H9 (cell line): ENCODE results near the gene MAGI3. TPM values are rescaled to one million over a fixed set of nuclear protein-coding genes. Genes with fewer than 3 reads are reported as not detected.

Experiments used
- DNase-seq: peaks from one replicate; pipeline ENCODE4 v3.0.0-alpha.2; 2017
- H2AFZ ChIP-seq: one replicate; pipeline ENCODE4 v1.6.1; 2013; ENCODE audit warnings: mild to moderate bottlenecking, low read length, control low read depth, moderate library complexity
- H2AK5ac ChIP-seq: 2 replicates; pipeline ENCODE4 v1.6.1; 2013; ENCODE audit warnings: low read length, control low read depth, mixed read lengths; ENCODE audit not compliant: insufficient read length
- H2BK120ac ChIP-seq: one replicate; pipeline ENCODE4 v1.6.1; 2013; ENCODE audit warnings: low read depth, mild to moderate bottlenecking, low read length, control low read depth, inconsistent platforms; ENCODE audit not compliant: poor library complexity, severe bottlenecking
- H2BK12ac ChIP-seq: 2 replicates; pipeline ENCODE4 v1.6.1; 2013; ENCODE audit warnings: low read length, control low read depth, mixed read lengths, low read depth; ENCODE audit not compliant: insufficient read length
- H2BK15ac ChIP-seq: 2 replicates; pipeline ENCODE4 v1.6.1; 2013; ENCODE audit warnings: low read depth, low read length, control low read depth
- H2BK20ac ChIP-seq: one replicate; pipeline ENCODE4 v1.6.1; 2013; ENCODE audit warnings: low read depth, mild to moderate bottlenecking, low read length, control low read depth, inconsistent platforms; ENCODE audit not compliant: poor library complexity, severe bottlenecking
- H2BK5ac ChIP-seq: 2 replicates; pipeline ENCODE4 v1.6.1; 2013; ENCODE audit warnings: low read length, control low read depth, mixed read lengths; ENCODE audit not compliant: insufficient read length
- H3K14ac ChIP-seq: 2 replicates; pipeline ENCODE4 v1.6.1; 2013; ENCODE audit warnings: low read length, control low read depth; ENCODE audit not compliant: insufficient read depth
- H3K18ac ChIP-seq: 2 replicates; pipeline ENCODE4 v1.6.1; 2013; ENCODE audit warnings: low read depth, mild to moderate bottlenecking, mixed read lengths, low read length, control low read depth; ENCODE audit not compliant: insufficient read length
- H3K23ac ChIP-seq: 2 replicates; pipeline ENCODE4 v1.6.1; 2013; ENCODE audit warnings: low read length, control low read depth, mixed read lengths, low read depth; ENCODE audit not compliant: insufficient read length
- H3K23me2 ChIP-seq: 2 replicates; pipeline ENCODE4 v1.6.1; 2013; ENCODE audit warnings: low read depth, mild to moderate bottlenecking, mixed read lengths, low read length, control low read depth; ENCODE audit not compliant: insufficient read length, poor library complexity, severe bottlenecking
- H3K27ac ChIP-seq: 2 replicates; pipeline ENCODE4 v1.5.1; 2013; ENCODE audit warnings: low read length, control low read depth, mixed read lengths, low read depth; ENCODE audit not compliant: insufficient read length
- H3K27me3 ChIP-seq: 2 replicates; pipeline ENCODE4 v1.6.1; 2013; ENCODE audit warnings: low read length, control low read depth, inconsistent platforms; ENCODE audit not compliant: insufficient read depth
- H3K4ac ChIP-seq: 2 replicates; pipeline ENCODE4 v1.6.1; 2013; ENCODE audit warnings: low read depth, mild to moderate bottlenecking, control low read depth, inconsistent platforms, low read length, moderate library complexity
- H3K4me1 ChIP-seq: 2 replicates; pipeline ENCODE4 v1.6.1; 2013; ENCODE audit warnings: low read length, control low read depth, inconsistent platforms; ENCODE audit not compliant: insufficient read depth
- H3K4me2 ChIP-seq: 2 replicates; pipeline ENCODE4 v1.6.1; 2013; ENCODE audit warnings: low read length, control low read depth, mixed read lengths; ENCODE audit not compliant: insufficient read length, insufficient read depth
- H3K56ac ChIP-seq: 2 replicates; pipeline ENCODE4 v1.6.1; 2013; ENCODE audit warnings: low read depth, mild to moderate bottlenecking, mixed read lengths, low read length, control low read depth; ENCODE audit not compliant: insufficient read length
- H3K79me1 ChIP-seq: 2 replicates; pipeline ENCODE4 v1.6.1; 2013; ENCODE audit warnings: low read depth, mild to moderate bottlenecking, moderate library complexity, low read length, control low read depth, inconsistent platforms; ENCODE audit not compliant: insufficient read depth, poor library complexity, severe bottlenecking
- H3K79me2 ChIP-seq: 2 replicates; pipeline ENCODE4 v1.6.1; 2013; ENCODE audit warnings: low read length, control low read depth, inconsistent platforms; ENCODE audit not compliant: insufficient read depth
- H3K9ac ChIP-seq: 2 replicates; pipeline ENCODE4 v1.6.1; 2013; ENCODE audit warnings: low read length, control low read depth, mixed read lengths; ENCODE audit not compliant: insufficient read length; ENCODE audit errors: extremely low read depth
- H3K9me3 ChIP-seq: one replicate; pipeline ENCODE4 v1.6.1; 2013; ENCODE audit warnings: low read depth, low read length, inconsistent platforms; ENCODE audit not compliant: control insufficient read depth
- H3T11ph ChIP-seq: one replicate; pipeline ENCODE4 v1.6.1; 2013; ENCODE audit warnings: mild to moderate bottlenecking, low read length, control low read depth, inconsistent platforms
- H4K20me1 ChIP-seq: one replicate; pipeline ENCODE4 v1.6.1; 2013; ENCODE audit not compliant: control insufficient read depth, insufficient read length, insufficient read depth
- H4K5ac ChIP-seq: 2 replicates; pipeline ENCODE4 v1.6.1; 2013; ENCODE audit warnings: low read depth, mild to moderate bottlenecking, mixed read lengths, low read length, control low read depth; ENCODE audit not compliant: insufficient read length
- H4K8ac ChIP-seq: replicated peaks from 2 replicates; pipeline ENCODE4 v1.6.1; 2013; ENCODE audit warnings: low read length, control low read depth, mixed read lengths, low read depth; ENCODE audit not compliant: insufficient read length
- H4K91ac ChIP-seq: 2 replicates; pipeline ENCODE4 v1.6.1; 2013; ENCODE audit warnings: low read depth, mild to moderate bottlenecking, moderate library complexity, mixed read lengths, low read length, control low read depth; ENCODE audit not compliant: insufficient read length
- H3K27ac Mint-ChIP-seq, 3 experiments: 2 replicates in 2 of 3; 3 replicates in 1 of 3; pipeline ENCODE4 v1.8.0; 2020 to 2021; ENCODE audit warnings: mixed read lengths in 3 of 3, mild to moderate bottlenecking in 1 of 3, moderate library complexity in 1 of 3
- H3K27me3 Mint-ChIP-seq: 2 replicates; pipeline ENCODE4 v1.8.0; 2021; ENCODE audit warnings: low read depth, mild to moderate bottlenecking, moderate library complexity, mixed read lengths
- H3K36me3 Mint-ChIP-seq, 3 experiments: 2 replicates in 2 of 3; 3 replicates in 1 of 3; pipeline ENCODE4 v1.8.0; 2020 to 2021; ENCODE audit warnings: low read depth in 3 of 3, mixed read lengths in 3 of 3; ENCODE audit not compliant: insufficient read depth in 1 of 3
- H3K4me1 Mint-ChIP-seq, 2 experiments: 2 replicates each; pipeline ENCODE4 v1.8.0; 2020; ENCODE audit warnings: mixed read lengths in 2 of 2
- H3K4me3 Mint-ChIP-seq, 2 experiments: 2 replicates in 1 of 2; 3 replicates in 1 of 2; pipeline ENCODE4 v1.8.0; 2020 to 2021; ENCODE audit warnings: mild to moderate bottlenecking in 2 of 2, mixed read lengths in 2 of 2, moderate library complexity in 1 of 2
- H3K9me3 Mint-ChIP-seq, 2 experiments: 2 replicates in 1 of 2; 3 replicates in 1 of 2; pipeline ENCODE4 v1.8.0; 2020; ENCODE audit warnings: mild to moderate bottlenecking in 2 of 2, mixed read lengths in 2 of 2, moderate library complexity in 1 of 2
- CTCF ChIP-seq: fragments of 200-600 bp; sonication (generic); conservative IDR thresholded peaks from 3 replicates; pipeline ENCODE4 v1.8.0; 2021; ENCODE audit warnings: antibody characterized with exemption, mild to moderate bottlenecking
- WGBS: extraction: QIAGEN DNeasy Blood & Tissue Kit; methylation state at CpG from one replicate; pipeline ENCODE4 v1.1.7; 2013; ENCODE audit warnings: missing lambda C conversion rate, low lambda C conversion rate, mixed read lengths; ENCODE audit not compliant: insufficient read length; ENCODE audit errors: extremely low coverage; 5-methylcytosine and 5-hydroxymethylcytosine counted together
- total RNA-seq: library from RNA; stranded (reverse); gene quantifications from 2 replicates; pipeline ENCODE4 v1.2.1, GENCODE V29; 2021

The MAGI3 gene
- total RNA-seq, 1 experiment from 2014 or later, result 8.2 TPM

- Histone ChIP-seq H2BK120ac (no peak overlapping the region), H3K79me2 (no peaks in the 10 kb centered on the region), H3T11ph (no peak overlapping the region), H3K56ac (no peak overlapping the region), H3K18ac (no peak overlapping the region), H3K4me1 (no peaks in the 10 kb centered on the region; the same call in 1 of the 2 replicates), H4K8ac (peak overlapping the region; percentile 2), H2AK5ac (no peak overlapping the region), H2AFZ (no peak overlapping the region), H3K9me3 (no peaks in the 10 kb centered on the region), H2BK20ac (no peak overlapping the region), H2BK12ac (no peak overlapping the region), H2BK5ac (no peak overlapping the region), H3K4ac (no peak overlapping the region), H3K23me2 (no peaks in the 10 kb centered on the region), H2BK15ac (no peak overlapping the region), H4K20me1 (no peaks in the 10 kb centered on the region), H4K5ac (no peak overlapping the region), H3K27ac (no peak overlapping the region), H3K14ac (no peak overlapping the region), H4K91ac (no peak overlapping the region), H3K4me2 (no peak overlapping the region), H3K27me3 (no peaks in the 10 kb centered on the region), H3K23ac (no peak overlapping the region), H3K9ac (no peak overlapping the region), H3K79me1 (no peaks in the 10 kb centered on the region)
- peaks cover 10 to 12% of the 10 kb centered on the region in 2 experiments for H3K4me1 Mint-ChIP-seq
- H3K27ac Mint-ChIP-seq, result peak overlapping the region; percentile 67 to 80 (median 75); a peak in 5 of 7 replicates
- peaks cover 4 to 8% of the 10 kb centered on the region in 2 experiments; a peak in 4 of 5 replicates for H3K9me3 Mint-ChIP-seq
- no peak for TF ChIP-seq CTCF
- H3K36me3 Mint-ChIP-seq, result peaks cover 2 to 15% (median 5%) of the 10 kb centered on the region in 3 experiments; a peak in 5 of 7 replicates
- WGBS, result no CpG with 5 or more reads among the region's 12 CpGs
- DNase-seq, result peak; percentile 35
- no peaks in the 10 kb centered on the region for H3K27me3 Mint-ChIP-seq
- H3K4me3 Mint-ChIP-seq, result no peak overlapping the region
These were observed 240.3 kb downstream of the MAGI3 start for GRCh38 chr1:113630340-113631327.
